Endodermal cell (in vitro differentiated cells): ENCODE results near the gene MIDN. TPM values are rescaled to one million over a fixed set of nuclear protein-coding genes. Genes with fewer than 3 reads are reported as not detected.

Experiments used
- DNase-seq: peaks from one replicate; pipeline ENCODE4 v3.0.0-alpha.2; 2017
- H3K27ac ChIP-seq: 2 replicates; pipeline ENCODE4 v1.5.1; 2013; ENCODE audit warnings: mild to moderate bottlenecking, low read depth, low read length, moderate library complexity
- H3K27me3 ChIP-seq: 2 replicates; pipeline ENCODE4 v1.6.1; 2013; ENCODE audit warnings: mild to moderate bottlenecking, low read length, moderate library complexity; ENCODE audit not compliant: insufficient read depth, control insufficient read depth, poor library complexity, severe bottlenecking
- H3K36me3 ChIP-seq: 2 replicates; pipeline ENCODE4 v1.7.0; 2013; ENCODE audit warnings: mild to moderate bottlenecking, low read length, moderate library complexity; ENCODE audit not compliant: control insufficient read depth, insufficient read depth
- H3K4me1 ChIP-seq: one replicate; pipeline ENCODE4 v1.7.0; 2013; ENCODE audit warnings: low read length; ENCODE audit not compliant: control insufficient read depth, insufficient read depth
- H3K4me3 ChIP-seq: 2 replicates; pipeline ENCODE4 v1.5.1; 2013; ENCODE audit warnings: mild to moderate bottlenecking, low read length, moderate library complexity
- H3K9ac ChIP-seq: 2 replicates; pipeline ENCODE4 v1.6.1; 2013; ENCODE audit warnings: mild to moderate bottlenecking, low read length, moderate library complexity; ENCODE audit not compliant: poor library complexity, severe bottlenecking; ENCODE audit errors: extremely low read depth
- H3K9me3 ChIP-seq: 2 replicates; pipeline ENCODE4 v1.6.1; 2013; ENCODE audit warnings: mild to moderate bottlenecking, low read length, moderate library complexity; ENCODE audit not compliant: control insufficient read depth
- H3K27ac Mint-ChIP-seq: 2 replicates; pipeline ENCODE4 v1.8.0; 2020; ENCODE audit warnings: mixed read lengths
- H3K27me3 Mint-ChIP-seq: 2 replicates; pipeline ENCODE4 v1.8.0; 2021; ENCODE audit warnings: mild to moderate bottlenecking, mixed read lengths; ENCODE audit not compliant: insufficient read depth
- H3K36me3 Mint-ChIP-seq: 2 replicates; pipeline ENCODE4 v1.8.0; 2020; ENCODE audit warnings: low read depth, mixed read lengths
- H3K4me1 Mint-ChIP-seq: 2 replicates; pipeline ENCODE4 v1.8.0; 2020; ENCODE audit warnings: mixed read lengths
- H3K4me3 Mint-ChIP-seq: 2 replicates; pipeline ENCODE4 v1.8.0; 2020; ENCODE audit warnings: mild to moderate bottlenecking, moderate library complexity, mixed read lengths
- H3K9me3 Mint-ChIP-seq: 2 replicates; pipeline ENCODE4 v1.8.0; 2020; ENCODE audit warnings: mild to moderate bottlenecking, mixed read lengths
- CTCF ChIP-seq: fragments of 200-600 bp; sonication (generic); conservative IDR thresholded peaks from 2 replicates; pipeline ENCODE4 v1.5.0; 2021; ENCODE audit warnings: antibody characterized with exemption, mild to moderate bottlenecking
- WGBS, 2 experiments: methylation state at CpG; one replicate each; pipeline versions ENCODE4 v1.1.5 to v1.1.7; 2013; ENCODE audit warnings: missing lambda C conversion rate in 2 of 2, mixed read lengths in 1 of 2; ENCODE audit not compliant: insufficient coverage in 1 of 2, insufficient read length in 1 of 2; 5-methylcytosine and 5-hydroxymethylcytosine counted together
- total RNA-seq, 2 donors: library from RNA; stranded (reverse); fragmentation: NEBNext Ultra II Directional in 1 of 2; extraction: Animal tissue kit (Norgen Biotek cat#: 25700) in 1 of 2; gene quantifications; 2 replicates in 1 of 2; 3 replicates in 1 of 2; pipeline ENCODE4 v1.2.1, GENCODE V29; 2021

Gene MIDN
- total RNA-seq, 2 donors from 2014 or later, result 183 to 185 TPM

- peaks cover 17% of the 10 kb centered on the region for H3K4me1 ChIP-seq
- WGBS, 2 experiments, result 37 to 38% methylated on average over 10 to 33 of the region's 33 CpGs
Measured at GRCh38 chr19:1259876-1260748, 11.7 kb downstream of the MIDN start.

GRCh38 chr19:1260749-1261537 is 12.6 kb downstream of the MIDN start:
- peaks cover 24% of the 10 kb centered on the region for H3K36me3 Mint-ChIP-seq
- Histone ChIP-seq H3K27me3 (no peaks in the 10 kb centered on the region), H3K9me3 (no peaks in the 10 kb centered on the region), H3K9ac (peak overlapping the region; percentile 85), H3K4me3 (peak overlapping the region; percentile 84), H3K27ac (peak overlapping the region; percentile 86), H3K4me1 (peaks cover 22% of the 10 kb centered on the region), H3K36me3 (peaks cover 22% of the 10 kb centered on the region)
- peak overlapping the region; percentile 94 for H3K27ac Mint-ChIP-seq
- WGBS, 2 experiments, result 1% methylated on average over 29 to 83 of the region's 83 CpGs
- no peaks in the 10 kb centered on the region for H3K9me3 Mint-ChIP-seq
- H3K27me3 Mint-ChIP-seq, result no peaks in the 10 kb centered on the region
- no peak for TF ChIP-seq CTCF
- peak overlapping the region; percentile 70 for H3K4me3 Mint-ChIP-seq
- peaks cover 43% of the 10 kb centered on the region for H3K4me1 Mint-ChIP-seq
- peak; percentile 98 for DNase-seq

More at GRCh38 chr19:1259876-1260748, 11.7 kb downstream of the MIDN start:
- Mint-ChIP-seq H3K27ac (peak overlapping the region; percentile 90), H3K4me3 (peak overlapping the region; percentile 70), H3K27me3 (no peaks in the 10 kb centered on the region), H3K4me1 (peaks cover 36% of the 10 kb centered on the region), H3K9me3 (no peaks in the 10 kb centered on the region), H3K36me3 (peaks cover 32% of the 10 kb centered on the region)
- Histone ChIP-seq H3K36me3 (peaks cover 31% of the 10 kb centered on the region), H3K9me3 (no peaks in the 10 kb centered on the region), H3K9ac (peak overlapping the region; percentile 26), H3K27me3 (no peaks in the 10 kb centered on the region), H3K27ac (peak overlapping the region; percentile 86), H3K4me3 (no peak overlapping the region)
- no peak for TF ChIP-seq CTCF
- DNase-seq, result no peak

DNA sequence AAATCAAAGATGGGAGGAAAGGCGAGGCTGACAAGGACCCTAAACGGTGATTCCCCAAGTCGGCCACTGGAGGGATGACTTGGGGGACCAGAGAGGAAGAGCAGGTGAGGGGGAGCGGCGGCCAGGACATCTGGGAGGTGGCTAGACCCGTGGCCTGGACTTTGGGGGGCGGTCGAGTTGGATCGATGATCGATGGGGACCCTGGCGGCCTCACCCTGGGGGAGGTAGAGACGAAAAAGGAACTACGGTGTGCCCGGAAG is 13.1 kb downstream of the MIDN start:
- H3K36me3 Mint-ChIP-seq, result peaks cover 19% of the 10 kb centered on the region
- peaks cover 24% of the 10 kb centered on the region for H3K4me1 ChIP-seq
- peaks cover 20% of the 10 kb centered on the region for H3K36me3 ChIP-seq
- peak overlapping the region; percentile 81 for H3K27ac ChIP-seq
- H3K9me3 Mint-ChIP-seq, result no peaks in the 10 kb centered on the region
- H3K27me3 ChIP-seq, result no peaks in the 10 kb centered on the region
- WGBS, 2 experiments, result 25 to 32% methylated on average over 13 to 14 of the region's 14 CpGs
- H3K4me3 Mint-ChIP-seq, result peak overlapping the region; percentile 70
- no peaks in the 10 kb centered on the region for H3K27me3 Mint-ChIP-seq
- peak; percentile 57 for TF ChIP-seq CTCF
- peak; percentile 82 for DNase-seq
- peaks cover 43% of the 10 kb centered on the region for H3K4me1 Mint-ChIP-seq
- H3K9me3 ChIP-seq, result no peaks in the 10 kb centered on the region
- peak overlapping the region; percentile 85 for H3K9ac ChIP-seq
- H3K27ac Mint-ChIP-seq, result peak overlapping the region; percentile 94
- H3K4me3 ChIP-seq, result peak overlapping the region; percentile 84
